Stimulated activated CD4-positive, alpha-beta T cell treated with anti-CD3 and anti-CD28 coated beads, Interleukin-15, amount 100 ng/mL, for 24 hours (primary cell): Measurements from ENCODE around the gene ZNF491.
"Not testable (repeated sequence)": the region's sequence is repeated elsewhere in the genome, so short reads cannot be mapped to it uniquely, and the experiment has no call there.

Source experiments
- DNase-seq: peaks from one replicate; pipeline ENCODE4 v3.0.0-alpha.2; 2020

ZNF491 gene

GRCh38 chr19:11807099-11807380 lies 8.7 kb downstream of the ZNF491 start:
- no peak for DNase-seq

- no peak for DNase-seq
These were observed 15.3 kb downstream of the ZNF491 start for GRCh38 chr19:11813703-11814028.

DNA sequence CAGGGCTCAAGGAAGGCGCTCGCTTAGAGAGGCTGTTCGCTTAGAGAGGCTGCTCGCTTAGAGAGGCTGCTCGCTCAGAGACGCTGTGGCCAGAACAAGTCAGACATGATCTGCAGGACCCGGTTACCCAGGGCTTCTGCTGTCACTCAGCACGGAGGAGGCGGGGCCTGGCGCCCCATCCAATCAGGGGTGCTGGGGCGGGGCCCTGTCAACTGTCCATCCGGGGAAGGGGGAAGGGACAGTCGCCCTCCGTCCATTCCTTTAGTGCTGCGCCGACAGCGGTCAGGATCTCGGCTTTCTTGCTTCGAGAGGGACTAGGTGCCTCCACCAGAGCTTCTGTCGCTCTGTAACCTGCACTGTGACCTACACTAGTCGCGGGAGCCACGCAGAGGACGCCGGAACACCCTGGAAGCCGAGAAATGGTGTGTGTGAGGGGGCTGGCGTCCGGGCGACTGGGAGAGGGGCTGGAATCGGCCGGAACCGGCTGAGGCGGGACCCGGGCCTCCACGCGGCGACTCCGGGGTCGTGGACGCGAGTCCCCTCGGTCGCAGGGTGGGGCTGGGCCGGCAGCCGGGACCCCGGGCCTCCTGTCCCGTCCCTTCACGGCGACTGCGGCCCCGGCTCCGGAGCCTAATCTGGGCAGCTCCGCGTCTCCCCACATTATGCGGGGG lies 15.8 kb downstream of the ZNF491 start, which contains the start of gene ZNF440:
TSS of gene ZNF440 (plus strand) at position 245 of the 671 bp plus-strand sequence. CDS start at position 420, 175 bp downstream.
- DNase-seq, result peak; percentile 95

- no peak for DNase-seq
These were observed 16.3 kb downstream of the ZNF491 start for GRCh38 chr19:11814700-11815035.

DNA sequence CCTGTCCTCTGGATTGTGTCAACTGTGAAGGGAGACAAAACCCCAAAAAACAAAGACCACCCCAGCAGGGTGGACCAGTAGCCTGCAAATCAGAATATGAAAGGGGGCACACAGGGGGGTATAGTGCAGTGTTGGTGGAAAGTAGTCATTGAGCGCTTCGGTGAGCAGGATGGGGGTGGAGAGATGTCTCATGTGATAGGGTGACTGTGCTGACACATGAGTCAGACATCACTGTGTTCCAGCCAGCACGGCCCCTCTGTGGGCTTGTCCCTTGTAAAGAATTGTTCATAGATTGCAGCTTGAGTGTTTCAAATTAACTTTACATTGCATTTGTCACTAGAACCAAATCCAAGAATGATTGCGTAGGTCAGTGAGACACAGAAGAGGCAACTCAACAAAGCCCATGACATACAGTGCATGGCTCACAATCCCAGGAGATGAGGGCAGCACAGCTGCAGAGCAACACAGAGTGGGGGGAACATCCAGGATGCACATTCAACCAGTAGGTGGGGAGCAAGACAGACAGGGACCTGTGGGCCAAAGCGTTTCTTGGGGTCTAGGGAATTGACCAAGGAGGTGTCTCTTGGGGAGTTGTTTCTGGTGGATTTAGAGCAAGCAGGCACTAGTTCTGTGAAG lies 23.3 kb downstream of the ZNF491 start:
- no peak for DNase-seq

DNA sequence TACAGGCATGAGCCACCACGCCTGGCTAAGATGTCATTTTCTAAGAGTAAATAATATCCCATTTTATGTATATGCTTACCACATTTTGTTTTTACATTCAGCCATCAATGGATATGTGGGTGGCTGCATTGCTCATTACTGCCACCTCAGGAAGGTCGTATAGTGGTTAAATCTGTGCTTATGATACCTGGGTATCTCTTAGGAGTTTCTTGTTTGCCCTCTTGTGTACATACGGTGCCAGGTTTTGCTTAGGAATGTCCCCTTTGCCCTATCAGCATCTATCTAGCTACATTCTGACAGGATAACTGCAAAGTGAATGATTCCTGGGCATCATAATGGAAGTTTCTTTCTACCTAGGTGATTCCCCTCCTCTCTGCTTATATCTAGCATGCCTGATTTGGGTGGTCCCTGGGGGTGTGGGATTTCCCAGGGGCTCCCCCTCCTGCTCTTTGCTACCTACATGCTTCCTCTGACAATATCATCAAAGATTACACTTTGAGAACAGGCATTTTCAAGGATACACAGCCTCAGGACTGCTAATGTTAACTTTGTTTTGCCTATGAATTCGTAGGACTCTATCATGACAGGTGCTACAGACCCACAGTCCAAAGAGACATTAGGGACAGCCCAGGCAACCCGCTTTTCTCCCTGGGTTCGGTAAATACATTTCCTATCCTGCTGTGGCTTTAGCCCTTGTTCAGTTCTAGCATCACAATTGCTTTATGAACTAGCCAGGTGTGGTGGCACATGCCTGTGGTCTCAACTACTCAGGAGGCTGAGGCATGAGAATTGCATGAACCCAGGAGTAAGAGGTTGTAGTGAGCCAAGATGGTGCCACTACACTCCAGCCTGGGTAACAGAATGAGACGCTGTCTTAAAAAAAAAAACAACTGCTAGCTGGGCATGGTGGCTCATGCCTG lies 30.9 kb downstream of the ZNF491 start:
- not testable (repeated sequence) for DNase-seq

GRCh38 chr19:11832253-11832912 lies 34.1 kb downstream of the ZNF491 start:
- DNase-seq, result no peak

GRCh38 chr19:11833541-11833940 lies 35.2 kb downstream of the ZNF491 start:
- no peak for DNase-seq

DNA sequence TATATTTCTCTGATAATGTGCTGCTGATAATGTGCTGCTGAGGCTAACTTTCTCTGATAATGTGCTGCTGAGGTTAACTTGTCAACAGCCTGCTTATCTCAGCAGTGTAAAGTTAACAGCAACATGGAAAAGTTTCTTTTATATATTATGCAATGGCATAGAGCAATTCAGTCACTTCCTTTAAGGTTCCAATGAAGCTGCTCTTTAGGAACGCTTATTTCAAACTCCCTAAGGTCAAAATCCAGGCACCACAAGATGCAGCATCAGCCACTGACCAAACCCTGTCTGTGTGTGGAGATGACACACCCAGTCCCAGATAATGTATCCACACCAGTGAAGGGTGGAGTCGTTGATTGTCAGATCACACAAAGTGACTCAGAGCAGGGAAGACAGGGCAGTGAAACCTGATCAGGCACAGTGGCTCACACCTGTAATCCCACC lies 37.3 kb downstream of the ZNF491 start:
- not testable (repeated sequence) for DNase-seq

DNA sequence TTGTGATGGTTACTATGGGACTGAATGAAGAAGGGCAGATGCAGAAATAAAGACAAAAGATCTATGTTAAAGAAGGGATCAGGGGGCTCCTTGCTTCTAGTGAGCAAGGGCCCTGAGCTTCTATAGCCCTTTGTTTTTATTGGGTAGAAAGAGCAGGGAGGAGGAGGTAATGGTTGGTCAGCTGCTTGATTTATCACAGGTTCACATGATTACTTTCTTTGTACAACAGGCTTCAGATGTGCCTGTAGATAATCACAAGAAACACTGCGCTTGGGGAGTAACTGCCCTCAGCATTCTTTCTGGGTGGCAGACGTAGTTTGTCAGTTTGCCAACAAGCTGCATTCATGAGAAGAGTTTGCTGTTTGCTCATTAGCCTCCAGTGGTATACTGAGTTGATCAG lies 45.4 kb downstream of the ZNF491 start:
- DNase-seq, result no peak

DNA sequence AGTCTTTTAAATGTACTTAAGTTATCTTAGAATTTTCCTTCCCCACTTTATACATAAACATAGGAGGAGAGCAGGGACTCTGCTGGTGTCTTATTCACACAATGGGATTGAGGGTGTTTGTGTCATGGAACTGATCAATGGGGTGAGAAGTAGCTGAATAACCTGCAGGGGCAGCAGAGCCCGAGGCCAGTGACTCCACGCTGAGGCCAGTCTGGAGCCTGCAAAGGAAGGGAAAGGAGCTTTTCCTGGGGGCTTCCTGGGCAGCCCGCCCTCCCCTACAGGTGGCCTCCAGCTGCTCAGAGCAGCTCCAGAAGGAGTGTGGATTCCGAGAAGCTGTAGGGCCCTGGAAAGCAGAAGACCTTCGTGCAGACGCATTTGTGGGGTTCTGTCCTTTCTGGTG lies 49.3 kb downstream of the ZNF491 start:
- not testable (repeated sequence) for DNase-seq

- no peak for DNase-seq
These were observed 49.9 kb downstream of the ZNF491 start for GRCh38 chr19:11848200-11848593.

DNA sequence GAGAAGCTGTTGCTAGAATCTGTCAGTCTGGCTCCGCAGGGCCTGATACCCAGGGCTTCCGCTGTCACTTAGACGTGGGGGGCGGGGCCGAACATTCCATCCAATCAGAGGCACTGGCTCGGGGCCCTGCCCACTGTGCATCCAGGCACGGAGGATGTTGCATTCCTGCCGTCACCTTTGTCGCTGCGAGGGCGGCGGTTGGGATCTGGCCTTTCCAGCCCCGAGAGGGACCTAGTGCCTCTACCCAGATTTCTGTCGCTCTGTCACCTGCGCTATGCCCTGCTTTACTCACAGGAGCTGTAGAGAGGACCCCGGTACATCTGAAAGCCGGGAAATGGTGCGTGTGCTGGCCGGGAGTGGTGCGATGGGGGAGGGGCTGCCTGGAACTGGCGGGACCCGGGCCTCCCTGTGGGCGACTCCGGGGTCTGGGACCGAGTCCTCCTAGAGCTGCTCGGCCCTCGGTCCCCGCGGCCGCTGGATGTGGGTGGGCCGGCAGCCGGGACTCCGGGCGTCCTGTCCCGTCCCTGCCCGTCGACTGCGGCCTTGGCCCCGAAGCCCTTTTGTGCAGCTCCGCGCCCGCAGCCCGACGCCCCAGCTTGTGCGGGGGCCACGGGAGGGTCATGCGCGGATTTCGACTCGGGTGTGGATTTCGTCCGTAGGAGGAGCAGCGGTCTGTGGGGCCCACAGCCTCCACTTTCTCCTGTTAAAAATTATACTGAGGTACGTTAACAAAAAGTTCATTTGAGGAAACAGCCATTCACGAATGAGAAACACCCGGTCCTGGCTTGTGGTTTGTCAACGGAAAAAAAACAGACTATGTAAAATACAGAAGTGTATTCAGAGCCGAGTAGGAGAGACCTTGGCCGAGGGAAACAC lies 50.5 kb downstream of the ZNF491 start, which contains the start of gene ZNF439:
TSS of gene ZNF439 (plus strand) at position 133 of the 876 bp plus-strand sequence. CDS start at position 275, 142 bp downstream.
- peak; percentile 96 for DNase-seq

DNA sequence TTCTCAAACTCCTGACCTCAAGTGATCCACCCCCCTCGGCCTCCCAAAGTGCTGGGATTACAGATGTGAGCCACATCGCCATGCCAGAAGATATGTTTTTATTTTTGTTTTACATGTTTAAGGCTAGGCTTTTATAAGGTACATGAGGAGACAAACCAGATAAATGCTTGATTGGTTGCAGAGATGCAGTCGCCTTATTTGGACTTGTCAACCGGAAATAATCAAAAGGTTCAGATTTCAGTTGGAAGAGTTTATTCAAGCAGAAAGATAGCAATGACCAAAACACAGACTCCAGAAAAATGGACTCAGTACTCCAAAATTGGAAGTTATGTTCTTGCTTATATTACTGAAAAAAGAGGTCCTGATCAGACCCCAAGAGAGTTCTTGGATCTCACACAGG lies 52.0 kb downstream of the ZNF491 start:
- not testable (repeated sequence) for DNase-seq

DNA sequence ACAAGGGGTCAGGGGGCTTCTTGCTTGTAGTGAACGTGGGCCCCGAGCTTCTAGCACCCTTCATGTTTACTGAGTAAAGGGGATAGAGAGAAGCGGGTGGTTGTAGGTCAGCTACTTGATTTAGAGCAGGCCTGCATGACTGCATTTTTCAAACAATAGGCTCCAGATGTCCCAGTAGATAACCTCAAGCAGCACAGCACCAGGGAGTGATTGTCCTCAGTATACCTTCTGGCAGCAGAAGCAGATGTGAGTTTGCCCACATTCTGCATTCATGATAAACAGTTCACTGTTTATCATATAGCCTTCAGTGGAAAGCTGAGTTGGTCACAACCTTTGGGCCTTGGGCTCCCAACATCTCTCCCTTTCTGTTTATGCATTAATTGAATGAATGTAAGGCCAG lies 55.0 kb downstream of the ZNF491 start:
- no peak for DNase-seq

DNA sequence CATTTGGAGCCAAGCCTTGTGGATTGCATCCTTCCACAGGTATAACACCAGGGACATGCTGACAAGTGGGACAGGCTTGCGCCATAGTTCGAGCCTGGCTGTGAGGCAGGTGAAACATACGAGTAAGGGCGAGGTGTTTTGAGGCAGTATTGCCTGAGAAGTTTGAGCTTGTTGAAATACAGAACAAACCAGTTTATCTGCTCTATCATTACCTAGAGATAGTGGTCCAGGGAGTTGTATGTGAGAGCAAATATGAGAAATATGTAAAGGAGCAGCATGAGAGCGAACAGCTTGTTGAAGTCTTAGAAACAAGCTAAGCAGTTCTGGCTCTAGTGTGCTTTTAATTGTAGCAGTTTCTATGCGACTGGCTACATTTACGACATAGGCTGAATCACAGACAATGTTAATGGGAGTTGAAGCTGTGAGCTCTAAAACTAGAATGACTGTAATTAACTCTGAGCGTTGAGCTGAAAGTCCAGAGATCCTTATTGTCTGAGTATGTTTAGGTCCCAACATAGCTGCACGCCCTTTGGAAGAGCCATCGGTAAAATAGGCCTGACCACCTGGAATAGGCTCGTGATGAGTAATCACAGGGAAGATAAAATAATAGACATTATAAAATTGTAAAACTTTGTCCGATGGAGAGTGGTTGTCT lies 58.4 kb downstream of the ZNF491 start:
- DNase-seq, result no peak
